Stimulated activated CD4-positive, alpha-beta T cell treated with anti-CD3 and anti-CD28 coated beads, TNF-alpha, amount 100 ng/mL, for 1 hour (primary cell): ENCODE results near the gene CSH1.
"Not testable (repeated sequence)": the region's sequence is repeated elsewhere in the genome, so short reads cannot be mapped to it uniquely, and the experiment has no call there.

Experiments
- DNase-seq, 3 donors: peaks; one replicate each; pipeline ENCODE4 v3.0.0-alpha.2; 2020; ENCODE audit warnings: low read depth in 3 of 3, low spot score in 1 of 3

The CSH1 gene

DNA sequence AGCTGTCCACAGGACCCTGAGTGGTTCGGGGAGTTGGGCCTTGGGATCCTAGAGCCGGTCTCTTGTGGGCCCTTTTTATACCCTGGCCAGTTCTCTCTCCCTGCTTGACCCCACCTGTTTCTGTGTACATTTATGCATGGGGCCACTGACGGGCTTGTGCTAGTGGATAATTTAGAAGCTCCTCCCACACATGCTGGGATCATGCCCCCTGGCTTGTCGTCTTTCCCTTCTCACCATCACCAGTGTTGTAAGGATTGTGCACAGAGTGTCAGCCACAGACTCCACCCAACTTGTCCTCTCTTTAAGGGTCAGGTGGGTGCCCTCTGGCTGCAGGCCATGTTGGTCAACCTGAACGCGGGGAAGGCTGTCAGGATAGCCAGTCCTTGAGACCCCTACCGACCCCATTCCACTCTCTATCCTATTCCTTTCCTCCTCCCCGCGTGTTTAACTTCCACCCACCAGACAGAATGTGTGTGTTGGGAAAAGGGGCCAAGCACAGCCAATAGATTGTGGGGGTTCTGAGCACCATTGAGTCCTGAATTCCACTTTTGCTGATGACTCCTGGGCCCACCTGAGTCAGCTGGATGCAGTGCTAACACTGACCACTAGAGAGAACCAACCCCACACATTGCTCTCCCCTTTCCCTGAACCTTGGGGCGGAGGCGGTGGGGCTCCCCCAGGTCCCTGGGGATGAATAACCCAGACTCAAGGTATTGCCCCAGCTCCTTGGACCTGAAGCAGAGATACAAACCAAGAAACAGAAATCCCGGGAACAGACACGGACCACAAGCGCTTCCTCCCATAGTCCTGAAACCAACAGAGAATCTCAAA lies at the start of gene CSH1:
Gene CSH1, minus strand, starts transcription at position 51 of the 831 bp plus-strand sequence. CDS start 63 bp downstream, outside the sequence.
- not testable (repeated sequence) for DNase-seq

DNA sequence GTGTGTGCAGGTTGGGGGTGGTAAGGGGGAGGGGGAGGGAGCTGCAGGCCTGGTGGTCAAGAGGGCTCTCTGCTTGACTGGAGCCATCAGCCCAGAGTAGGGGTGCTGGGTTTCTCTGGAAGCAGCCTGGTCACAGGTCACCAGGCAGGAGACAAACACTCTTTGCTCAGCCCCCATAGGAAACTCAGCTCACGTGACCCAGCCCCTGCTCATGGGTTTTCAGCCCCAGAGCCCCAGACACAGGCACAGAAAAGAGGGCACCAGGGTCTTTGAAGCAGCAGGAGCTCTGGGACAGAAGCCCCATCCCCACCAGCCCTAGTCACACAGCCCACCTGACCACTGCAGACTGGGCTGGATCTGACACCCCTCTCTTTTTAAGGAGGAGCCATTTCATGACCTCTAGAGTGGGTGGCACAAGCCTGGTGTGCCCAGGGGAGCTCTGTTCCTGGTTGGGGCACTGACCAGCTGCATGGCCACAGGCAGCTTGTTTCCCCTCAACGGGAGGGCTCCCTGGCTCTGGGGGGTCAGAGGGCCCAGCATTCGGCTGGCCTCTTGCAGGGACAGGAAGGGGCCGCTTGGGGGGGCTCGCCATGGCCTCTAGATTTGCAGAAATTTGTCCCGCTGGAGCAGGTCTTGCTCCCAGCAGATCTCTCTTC lies 49.5 kb upstream of the CSH1 start:
- no peak for DNase-seq

- DNase-seq = no peak
These were observed 48.5 kb upstream of the CSH1 start for GRCh38 chr17:63944736-63945499.

DNA sequence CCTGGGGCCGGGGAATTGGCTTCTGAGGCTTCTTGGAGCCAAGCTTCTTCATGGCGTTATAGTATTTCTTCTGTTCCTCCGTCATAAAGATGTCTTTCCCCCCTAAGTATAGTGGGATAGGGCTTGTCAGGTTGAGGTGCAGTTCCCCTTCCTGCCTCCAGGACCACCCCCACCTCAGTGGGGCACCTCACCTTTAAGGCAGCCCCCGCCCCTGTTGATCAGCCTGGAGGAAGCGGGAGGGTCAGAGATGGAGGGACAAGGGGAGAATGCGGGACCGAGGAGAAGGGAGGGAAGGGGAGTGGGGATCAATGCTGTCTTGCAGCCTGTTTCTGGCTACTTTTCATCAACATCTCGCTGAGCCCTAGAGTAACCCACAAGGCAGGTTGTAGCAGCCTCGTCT lies 47.4 kb upstream of the CSH1 start:
- no peak for DNase-seq

- DNase-seq = no peak
These were observed 46.1 kb upstream of the CSH1 start for GRCh38 chr17:63942309-63942985.

DNA sequence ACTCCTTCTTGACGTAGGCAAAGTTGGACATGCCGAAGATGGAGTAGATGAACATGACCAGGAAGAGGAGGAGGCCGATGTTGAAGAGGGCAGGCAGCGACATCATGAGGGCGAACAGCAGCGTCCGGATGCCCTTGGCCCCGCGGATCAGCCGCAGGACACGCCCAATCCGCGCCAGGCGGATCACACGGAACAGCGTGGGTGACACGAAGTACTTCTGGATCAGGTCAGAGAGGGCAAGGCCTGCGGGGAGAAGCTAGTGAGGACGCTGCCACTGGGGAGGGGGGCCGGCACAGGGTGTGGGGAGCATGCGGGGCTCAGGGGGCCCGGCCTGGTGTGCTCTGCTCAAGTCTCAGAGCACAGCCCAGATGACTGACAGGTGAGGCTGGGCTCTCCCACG lies 45.4 kb upstream of the CSH1 start:
- DNase-seq = no peak

- DNase-seq = no peak
These were observed 44.8 kb upstream of the CSH1 start for GRCh38 chr17:63941162-63941561.

GRCh38 chr17:63940584-63940983 lies 44.2 kb upstream of the CSH1 start:
- no peak for DNase-seq

GRCh38 chr17:63939884-63940283 lies 43.5 kb upstream of the CSH1 start:
- no peak for DNase-seq

GRCh38 chr17:63939401-63939800 lies 43.0 kb upstream of the CSH1 start:
- no peak for DNase-seq

DNA sequence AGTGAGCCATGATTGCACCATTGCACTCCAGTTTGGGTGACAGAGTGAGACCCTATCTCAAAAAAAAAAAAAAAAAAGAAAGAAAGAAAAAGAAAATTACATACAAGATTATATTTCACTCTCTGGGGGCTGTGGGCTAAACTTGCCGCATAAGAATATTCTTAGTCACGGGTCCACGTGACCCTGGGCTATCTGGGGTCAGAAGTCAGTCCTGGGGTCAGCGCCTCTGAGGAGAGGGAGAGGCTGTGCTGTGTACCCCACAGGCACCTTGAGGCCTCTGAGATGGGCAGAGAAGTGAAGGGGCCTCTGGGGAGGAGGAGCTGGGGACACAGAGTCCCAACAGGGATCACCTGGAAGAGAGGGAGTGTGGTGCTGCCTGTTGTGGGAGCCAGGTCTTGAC lies 41.5 kb upstream of the CSH1 start:
- DNase-seq = no peak

GRCh38 chr17:63937319-63937718 lies 40.9 kb upstream of the CSH1 start:
- DNase-seq = no peak

- no peak for DNase-seq
These were observed 38.1 kb upstream of the CSH1 start for GRCh38 chr17:63934183-63935112.

- no peak for DNase-seq
These were observed 37.2 kb upstream of the CSH1 start for GRCh38 chr17:63933598-63933997.

DNA sequence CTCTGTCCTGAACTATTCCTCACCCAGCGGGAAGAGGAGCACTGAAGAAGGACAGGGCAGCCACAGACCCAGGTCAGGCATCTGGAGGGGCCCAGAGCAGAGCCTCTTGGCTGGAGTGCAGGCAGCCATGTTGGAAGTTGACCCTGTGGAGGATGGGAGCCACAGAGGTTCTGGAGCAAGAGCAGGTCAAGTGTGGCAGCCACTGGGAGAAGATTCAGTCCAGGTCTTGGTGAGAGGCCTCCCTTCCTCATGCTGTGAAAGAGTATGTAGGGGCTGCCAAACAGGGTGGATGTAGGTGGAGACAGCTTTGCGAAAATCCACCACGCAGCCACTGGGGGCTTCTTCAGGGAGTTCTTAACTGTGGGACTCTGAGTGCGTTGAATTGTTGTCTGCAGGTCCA lies 36.3 kb upstream of the CSH1 start:
- DNase-seq = no peak

DNA sequence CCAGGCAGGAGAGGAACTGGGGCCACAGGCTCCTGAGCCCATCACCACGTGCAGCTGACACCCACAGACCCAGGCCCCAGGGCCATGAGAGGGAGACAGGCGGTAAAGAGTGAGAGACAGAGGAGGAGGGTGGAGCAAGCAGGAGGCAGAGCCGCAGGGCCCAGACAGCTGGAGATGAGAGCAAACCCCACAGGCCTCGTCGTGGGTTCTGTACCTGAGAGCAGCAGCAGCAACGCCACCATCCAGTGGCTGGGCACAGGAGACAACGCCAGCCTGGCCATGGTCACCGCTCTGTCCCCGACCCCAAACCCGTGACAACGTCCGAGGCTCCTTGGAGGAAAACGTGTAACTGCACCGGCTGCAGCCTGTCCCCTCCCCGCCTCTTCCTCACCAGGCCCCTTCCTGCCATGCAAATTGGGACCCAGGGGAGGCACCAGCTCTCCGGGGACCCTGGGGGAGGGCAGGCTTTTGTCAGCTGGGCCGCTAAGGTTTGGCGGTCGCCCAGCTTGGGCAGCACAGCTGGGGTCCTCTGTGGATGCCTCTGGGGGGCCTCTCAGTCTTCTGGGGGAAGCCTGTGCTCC lies 35.7 kb upstream of the CSH1 start, which contains the start of gene CD79B:
Gene CD79B, minus strand, starts transcription at position 351 of the 581 bp plus-strand sequence. Its CDS starts 70 bp downstream, at position 281.
- peak in 1 of 3 donors; percentile 27 for DNase-seq

DNA sequence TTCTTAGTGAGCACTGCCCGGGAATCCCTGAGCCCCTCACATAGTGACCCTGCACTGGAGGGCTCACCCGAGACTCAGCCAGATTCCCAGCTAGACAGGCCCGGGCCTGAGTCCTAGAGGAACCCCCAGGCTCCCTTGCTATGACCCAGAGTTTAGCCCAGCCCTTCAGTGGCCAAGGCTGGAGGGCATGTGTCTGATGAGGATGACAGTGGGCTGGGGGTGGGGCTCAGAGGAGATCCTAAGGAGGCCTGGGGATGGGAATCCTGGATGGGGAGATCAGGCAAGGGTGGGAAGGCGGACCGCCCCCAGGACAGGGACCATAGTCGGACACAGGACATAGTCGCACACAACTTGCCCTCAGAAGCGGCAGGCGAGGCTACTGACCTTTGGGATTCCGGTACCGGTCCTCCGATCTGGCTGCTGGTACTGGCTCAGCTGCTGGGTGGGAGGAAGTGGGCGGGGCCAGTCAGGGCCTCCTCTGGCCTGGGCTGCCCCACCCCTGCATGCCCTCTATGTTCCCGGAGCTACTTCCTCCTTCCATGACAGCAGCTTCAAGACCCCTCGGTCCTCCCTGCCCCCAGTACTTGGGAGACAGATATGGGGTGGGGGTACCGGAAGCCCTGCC lies 34.7 kb upstream of the CSH1 start:
- peak; percentile 28 to 35 (median 29) for DNase-seq

- no peak for DNase-seq
These were observed 33.7 kb upstream of the CSH1 start for GRCh38 chr17:63929860-63930766.
